HepG2 (cell line): ENCODE results near the gene NDST1.

ENCODE experiments used
- CEBPZ ChIP-seq: IDR thresholded peaks from 2 replicates; pipeline ENCODE4 v1.6.1; 2012; ENCODE audit warnings: low read length, improper control_type of control experiment
- GATA4 ChIP-seq: sonication (generic); IDR thresholded peaks from 2 replicates; pipeline ENCODE4 v1.6.1; 2016; ENCODE audit warnings: antibody characterized with exemption, low read depth, borderline replicate concordance
- PTBP1 ChIP-seq: fragments of 200-400 bp; formaldehyde crosslinking; IDR thresholded peaks from 2 replicates; pipeline ENCODE4 v1.6.1; 2018; ENCODE audit warnings: low read length, low read depth; ENCODE audit not compliant: poor library complexity, severe bottlenecking
- ZFX ChIP-seq: sonication (generic); formaldehyde crosslinking; IDR thresholded peaks from 2 replicates; pipeline ENCODE4 v1.4.0; 2020; ENCODE audit warnings: mild to moderate bottlenecking, low read depth, missing genetic modification reagents, moderate library complexity
- TF ChIP-seq, protein P1 (sequence below): sonication (generic); formaldehyde crosslinking; IDR thresholded peaks from 2 replicates; pipeline ENCODE4 v1.5.0; 2020; ENCODE audit warnings: mild to moderate bottlenecking, missing genetic modification reagents, moderate library complexity
- TF ChIP-seq, protein P2 (sequence below): sonication (generic); formaldehyde crosslinking; IDR thresholded peaks from 2 replicates; pipeline ENCODE4 v1.4.0; 2020; ENCODE audit warnings: mild to moderate bottlenecking, missing genetic modification reagents
- TF ChIP-seq, protein P3 (sequence below): sonication (generic); formaldehyde crosslinking; IDR thresholded peaks from 2 replicates; pipeline ENCODE4 v1.4.0; 2020; ENCODE audit warnings: missing genetic modification reagents

DNA sequence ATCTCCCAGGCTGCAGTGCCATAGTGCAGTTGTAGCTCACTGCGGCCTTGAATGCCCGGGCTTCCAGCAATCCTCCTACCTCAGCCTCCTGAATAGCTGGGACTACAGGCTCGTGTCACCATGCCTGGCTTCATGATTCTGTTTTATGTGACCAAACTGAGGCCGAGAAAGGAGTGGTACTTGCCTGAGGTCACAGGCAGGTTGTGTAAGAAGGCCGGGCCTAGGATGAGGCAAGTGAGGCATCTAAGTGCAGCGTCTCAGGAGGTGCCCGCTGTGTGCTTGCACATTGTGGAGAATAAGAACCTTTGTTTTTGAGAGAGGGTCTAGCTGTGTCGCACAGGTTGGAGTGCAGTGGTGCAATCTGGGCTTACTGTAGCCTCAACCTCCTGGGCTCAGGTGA is 2.1 kb upstream of the NDST1 start:
- no peak for TF ChIP-seq GATA4
- no peak for TF ChIP-seq PTBP1
- no peak for TF ChIP-seq CEBPZ
- TF ChIP-seq ZFX (CRISPR knock-in tag), result no peak
- TF ChIP-seq, protein P1, sequence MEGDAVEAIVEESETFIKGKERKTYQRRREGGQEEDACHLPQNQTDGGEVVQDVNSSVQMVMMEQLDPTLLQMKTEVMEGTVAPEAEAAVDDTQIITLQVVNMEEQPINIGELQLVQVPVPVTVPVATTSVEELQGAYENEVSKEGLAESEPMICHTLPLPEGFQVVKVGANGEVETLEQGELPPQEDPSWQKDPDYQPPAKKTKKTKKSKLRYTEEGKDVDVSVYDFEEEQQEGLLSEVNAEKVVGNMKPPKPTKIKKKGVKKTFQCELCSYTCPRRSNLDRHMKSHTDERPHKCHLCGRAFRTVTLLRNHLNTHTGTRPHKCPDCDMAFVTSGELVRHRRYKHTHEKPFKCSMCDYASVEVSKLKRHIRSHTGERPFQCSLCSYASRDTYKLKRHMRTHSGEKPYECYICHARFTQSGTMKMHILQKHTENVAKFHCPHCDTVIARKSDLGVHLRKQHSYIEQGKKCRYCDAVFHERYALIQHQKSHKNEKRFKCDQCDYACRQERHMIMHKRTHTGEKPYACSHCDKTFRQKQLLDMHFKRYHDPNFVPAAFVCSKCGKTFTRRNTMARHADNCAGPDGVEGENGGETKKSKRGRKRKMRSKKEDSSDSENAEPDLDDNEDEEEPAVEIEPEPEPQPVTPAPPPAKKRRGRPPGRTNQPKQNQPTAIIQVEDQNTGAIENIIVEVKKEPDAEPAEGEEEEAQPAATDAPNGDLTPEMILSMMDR (CRISPR knock-in tag), result no peak
- TF ChIP-seq, protein P2, sequence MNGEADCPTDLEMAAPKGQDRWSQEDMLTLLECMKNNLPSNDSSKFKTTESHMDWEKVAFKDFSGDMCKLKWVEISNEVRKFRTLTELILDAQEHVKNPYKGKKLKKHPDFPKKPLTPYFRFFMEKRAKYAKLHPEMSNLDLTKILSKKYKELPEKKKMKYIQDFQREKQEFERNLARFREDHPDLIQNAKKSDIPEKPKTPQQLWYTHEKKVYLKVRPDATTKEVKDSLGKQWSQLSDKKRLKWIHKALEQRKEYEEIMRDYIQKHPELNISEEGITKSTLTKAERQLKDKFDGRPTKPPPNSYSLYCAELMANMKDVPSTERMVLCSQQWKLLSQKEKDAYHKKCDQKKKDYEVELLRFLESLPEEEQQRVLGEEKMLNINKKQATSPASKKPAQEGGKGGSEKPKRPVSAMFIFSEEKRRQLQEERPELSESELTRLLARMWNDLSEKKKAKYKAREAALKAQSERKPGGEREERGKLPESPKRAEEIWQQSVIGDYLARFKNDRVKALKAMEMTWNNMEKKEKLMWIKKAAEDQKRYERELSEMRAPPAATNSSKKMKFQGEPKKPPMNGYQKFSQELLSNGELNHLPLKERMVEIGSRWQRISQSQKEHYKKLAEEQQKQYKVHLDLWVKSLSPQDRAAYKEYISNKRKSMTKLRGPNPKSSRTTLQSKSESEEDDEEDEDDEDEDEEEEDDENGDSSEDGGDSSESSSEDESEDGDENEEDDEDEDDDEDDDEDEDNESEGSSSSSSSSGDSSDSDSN (CRISPR knock-in tag), result no peak
- TF ChIP-seq, protein P3, sequence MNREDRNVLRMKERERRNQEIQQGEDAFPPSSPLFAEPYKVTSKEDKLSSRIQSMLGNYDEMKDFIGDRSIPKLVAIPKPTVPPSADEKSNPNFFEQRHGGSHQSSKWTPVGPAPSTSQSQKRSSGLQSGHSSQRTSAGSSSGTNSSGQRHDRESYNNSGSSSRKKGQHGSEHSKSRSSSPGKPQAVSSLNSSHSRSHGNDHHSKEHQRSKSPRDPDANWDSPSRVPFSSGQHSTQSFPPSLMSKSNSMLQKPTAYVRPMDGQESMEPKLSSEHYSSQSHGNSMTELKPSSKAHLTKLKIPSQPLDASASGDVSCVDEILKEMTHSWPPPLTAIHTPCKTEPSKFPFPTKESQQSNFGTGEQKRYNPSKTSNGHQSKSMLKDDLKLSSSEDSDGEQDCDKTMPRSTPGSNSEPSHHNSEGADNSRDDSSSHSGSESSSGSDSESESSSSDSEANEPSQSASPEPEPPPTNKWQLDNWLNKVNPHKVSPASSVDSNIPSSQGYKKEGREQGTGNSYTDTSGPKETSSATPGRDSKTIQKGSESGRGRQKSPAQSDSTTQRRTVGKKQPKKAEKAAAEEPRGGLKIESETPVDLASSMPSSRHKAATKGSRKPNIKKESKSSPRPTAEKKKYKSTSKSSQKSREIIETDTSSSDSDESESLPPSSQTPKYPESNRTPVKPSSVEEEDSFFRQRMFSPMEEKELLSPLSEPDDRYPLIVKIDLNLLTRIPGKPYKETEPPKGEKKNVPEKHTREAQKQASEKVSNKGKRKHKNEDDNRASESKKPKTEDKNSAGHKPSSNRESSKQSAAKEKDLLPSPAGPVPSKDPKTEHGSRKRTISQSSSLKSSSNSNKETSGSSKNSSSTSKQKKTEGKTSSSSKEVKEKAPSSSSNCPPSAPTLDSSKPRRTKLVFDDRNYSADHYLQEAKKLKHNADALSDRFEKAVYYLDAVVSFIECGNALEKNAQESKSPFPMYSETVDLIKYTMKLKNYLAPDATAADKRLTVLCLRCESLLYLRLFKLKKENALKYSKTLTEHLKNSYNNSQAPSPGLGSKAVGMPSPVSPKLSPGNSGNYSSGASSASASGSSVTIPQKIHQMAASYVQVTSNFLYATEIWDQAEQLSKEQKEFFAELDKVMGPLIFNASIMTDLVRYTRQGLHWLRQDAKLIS (CRISPR knock-in tag), result no peak
